RPMI8226 (cell line): Measurements from ENCODE around the gene WDR55.
"Not testable (repeated sequence)": the region's sequence is repeated elsewhere in the genome, so short reads cannot be mapped to it uniquely, and the experiment has no call there.

Experiments
- DNase-seq: peaks from one replicate; pipeline ENCODE4 v3.0.0-alpha.2; 2015

The WDR55 gene

GRCh38 chr5:140664359-140665119 lies at the start of gene WDR55:
Gene WDR55 (plus strand): TSS chr5:140664904. CDS start chr5:140664913, 9 bp downstream.
- peak; percentile 97 for DNase-seq

- no peak for DNase-seq
These were observed 42.4 kb upstream of the WDR55 start for GRCh38 chr5:140622301-140622700.

- not testable (repeated sequence) for DNase-seq
These were observed 41.6 kb upstream of the WDR55 start for GRCh38 chr5:140623061-140623460.

GRCh38 chr5:140624886-140625285 lies 39.8 kb upstream of the WDR55 start:
- DNase-seq, result not testable (repeated sequence)

- DNase-seq, result no peak
These were observed 36.7 kb upstream of the WDR55 start for GRCh38 chr5:140627972-140628371.

GRCh38 chr5:140628711-140629110 lies 36.0 kb upstream of the WDR55 start:
- no peak for DNase-seq

- DNase-seq, result no peak
These were observed 34.2 kb upstream of the WDR55 start for GRCh38 chr5:140630292-140631035.

- DNase-seq, result no peak
These were observed 33.7 kb upstream of the WDR55 start for GRCh38 chr5:140631036-140631417.

- DNase-seq, result peak; percentile 42
These were observed 32.8 kb upstream of the WDR55 start for GRCh38 chr5:140631831-140632365.

GRCh38 chr5:140632366-140633020 lies 32.2 kb upstream of the WDR55 start:
- peak; percentile 62 for DNase-seq

- peak; percentile 47 for DNase-seq
These were observed 31.7 kb upstream of the WDR55 start, which contains the start of gene CD14 for GRCh38 chr5:140633021-140633471. Gene CD14 (minus strand): TSS chr5:140633175. CDS start chr5:140633071, 104 bp downstream.

GRCh38 chr5:140633501-140633900 lies 31.2 kb upstream of the WDR55 start:
- DNase-seq, result no peak

GRCh38 chr5:140634103-140634502 lies 30.6 kb upstream of the WDR55 start:
- DNase-seq, result no peak

- no peak for DNase-seq
These were observed 29.1 kb upstream of the WDR55 start for GRCh38 chr5:140635291-140636257.

GRCh38 chr5:140637371-140638100 lies 27.2 kb upstream of the WDR55 start:
- DNase-seq, result no peak

GRCh38 chr5:140638898-140639147 lies 25.9 kb upstream of the WDR55 start:
- not testable (repeated sequence) for DNase-seq

GRCh38 chr5:140639148-140639981 lies 25.3 kb upstream of the WDR55 start, which contains the start of gene TMCO6:
Gene TMCO6 (plus strand): TSS chr5:140639451. CDS start chr5:140639528, 77 bp downstream.
- peak; percentile 98 for DNase-seq

GRCh38 chr5:140641716-140642115 lies 23.0 kb upstream of the WDR55 start:
- no peak for DNase-seq

- no peak for DNase-seq
These were observed 22.0 kb upstream of the WDR55 start for GRCh38 chr5:140642718-140643117.

- DNase-seq, result no peak
These were observed 17.7 kb upstream of the WDR55 start for GRCh38 chr5:140647042-140647419.
